CD4-positive, CD25-positive, alpha-beta regulatory T cell (primary cell): ENCODE data around the gene NDUFAF3. TPM values are rescaled to one million over a fixed set of nuclear protein-coding genes. Genes with fewer than 3 reads are reported as not detected.
"Not testable (repeated sequence)": the region's sequence is repeated elsewhere in the genome, so short reads cannot be mapped to it uniquely, and the experiment has no call there.

Source experiments
- ATAC-seq, 2 donors: fragments of 150-1000 bp; cut with Tn5 transposase; one replicate each; pipeline ENCODE4 v1.10.0; 2021; ENCODE audit warnings: low read depth in 2 of 2, moderate number of reproducible peaks in 2 of 2, moderate library complexity in 1 of 2
- DNase-seq, 3 donors: peaks; one replicate each; pipeline versions ENCODE4 v3.0.0 to v3.0.0-alpha.2; 2012 to 2022; ENCODE audit warnings: mixed read lengths in 1 of 3
- H3K27ac ChIP-seq: one replicate; pipeline ENCODE4 v1.7.0; 2013; ENCODE audit warnings: mild to moderate bottlenecking, low read length; ENCODE audit not compliant: insufficient read depth, poor library complexity, severe bottlenecking
- H3K27me3 ChIP-seq: one replicate; pipeline ENCODE4 v1.7.0; 2013; ENCODE audit warnings: low read length; ENCODE audit not compliant: control insufficient read depth, insufficient read depth
- H3K36me3 ChIP-seq: one replicate; pipeline ENCODE4 v1.7.0; 2013; ENCODE audit warnings: mild to moderate bottlenecking, low read length, moderate library complexity; ENCODE audit not compliant: control insufficient read depth, insufficient read depth
- H3K4me1 ChIP-seq: 2 replicates; pipeline ENCODE4 v1.7.0; 2013; ENCODE audit warnings: mild to moderate bottlenecking, low read length; ENCODE audit not compliant: insufficient read depth, control insufficient read depth, poor library complexity, severe bottlenecking
- H3K4me3 ChIP-seq: one replicate; pipeline ENCODE4 v1.7.0; 2013; ENCODE audit warnings: low read depth, mild to moderate bottlenecking, low read length, moderate library complexity
- H3K9me3 ChIP-seq, 2 experiments: 1 replicate in 1 of 2; 2 replicates in 1 of 2; pipeline ENCODE4 v1.7.0; 2013; ENCODE audit warnings: low read length in 2 of 2, mild to moderate bottlenecking in 1 of 2, moderate library complexity in 1 of 2; ENCODE audit not compliant: control insufficient read depth in 2 of 2
- H3K27ac Mint-ChIP-seq, 3 donors: one replicate each; pipeline ENCODE4 v1.8.0; 2020 to 2022; ENCODE audit warnings: mild to moderate bottlenecking in 3 of 3, mixed read lengths in 3 of 3, moderate library complexity in 2 of 3
- H3K27me3 Mint-ChIP-seq: one replicate; pipeline ENCODE4 v1.8.0; 2022; ENCODE audit warnings: mild to moderate bottlenecking, mixed read lengths
- H3K36me3 Mint-ChIP-seq: one replicate; pipeline ENCODE4 v1.8.0; 2020; ENCODE audit warnings: mixed read lengths
- H3K4me1 Mint-ChIP-seq, 4 donors: one replicate each; pipeline ENCODE4 v1.8.0; 2020 to 2022; ENCODE audit warnings: mixed read lengths in 4 of 4, mild to moderate bottlenecking in 1 of 4
- H3K4me3 Mint-ChIP-seq, 4 donors: one replicate each; pipeline ENCODE4 v1.8.0; 2020 to 2022; ENCODE audit warnings: mild to moderate bottlenecking in 4 of 4, mixed read lengths in 4 of 4, moderate library complexity in 3 of 4
- H3K9me3 Mint-ChIP-seq, 7 donors: one replicate each; pipeline ENCODE4 v1.8.0; 2020 to 2022; ENCODE audit warnings: mixed read lengths in 7 of 7, mild to moderate bottlenecking in 3 of 7, moderate library complexity in 2 of 7
- polyA plus RNA-seq, 4 donors: library from polyadenylated mRNA; unstranded; fragments of 300-500 nt; fragmentation: Illumina TruSeq; gene quantifications; one replicate each; pipeline ENCODE4 v1.2.3, GENCODE V29; 2021
- total RNA-seq: library from RNA; stranded (reverse); gene quantifications from one replicate; pipeline ENCODE4 v1.2.3, GENCODE V29; 2022

Gene NDUFAF3
- total and polyA plus RNA-seq, 5 donors from 2014 or later, result 57.8 to 179 (median 161) TPM

GRCh38 chr3:49008627-49009026 lies 13.3 kb upstream of the NDUFAF3 start:
- Histone ChIP-seq H3K4me3 (peak overlapping the region; percentile 66), H3K36me3 (peaks cover 22% of the 10 kb centered on the region)

GRCh38 chr3:49009396-49009795 lies 12.5 kb upstream of the NDUFAF3 start:
- H3K27me3 ChIP-seq, result no peaks in the 10 kb centered on the region
- Mint-ChIP-seq H3K27me3 (no peaks in the 10 kb centered on the region), H3K36me3 (peaks cover 4% of the 10 kb centered on the region), H3K27ac (no peak overlapping the region), H3K4me1 (peaks cover 0 to 37% (median 29%) of the 10 kb centered on the region in 4 donors), H3K4me3 (peak overlapping the region; percentile 44 to 94 (median 79)), H3K9me3 (no peaks in the 10 kb centered on the region)
- no peaks in the 10 kb centered on the region for H3K9me3 ChIP-seq
- no peak overlapping the region for H3K4me3 ChIP-seq
- H3K4me1 ChIP-seq, result peaks cover 19% of the 10 kb centered on the region
- ATAC-seq, result no peak
- no peak for DNase-seq
- peaks cover 29% of the 10 kb centered on the region for H3K36me3 ChIP-seq
- peak overlapping the region; percentile 25 for H3K27ac ChIP-seq

More at GRCh38 chr3:49008627-49009026, 13.3 kb upstream of the NDUFAF3 start:
- H3K27me3 Mint-ChIP-seq, H3K27me3 ChIP-seq, ATAC-seq, H3K36me3 Mint-ChIP-seq, DNase-seq, H3K9me3 Mint-ChIP-seq, H3K9me3 ChIP-seq: not testable (repeated sequence)
- peak overlapping the region; percentile 93 for H3K27ac ChIP-seq
- peaks cover 19% of the 10 kb centered on the region for H3K4me1 ChIP-seq
- Mint-ChIP-seq H3K27ac (peak overlapping the region in 2 of 3 donors; percentile 99 to 100), H3K4me3 (peak overlapping the region; percentile 90 to 99 (median 96)), H3K4me1 (peaks cover 0 to 32% (median 26%) of the 10 kb centered on the region in 4 donors)

GRCh38 chr3:49012441-49013017 lies 9.4 kb upstream of the NDUFAF3 start:
- no peaks in the 10 kb centered on the region for H3K9me3 ChIP-seq
- H3K36me3 ChIP-seq, result peaks cover 47% of the 10 kb centered on the region
- Mint-ChIP-seq H3K27ac (no peak overlapping the region), H3K9me3 (no peaks in the 10 kb centered on the region), H3K4me3 (peak overlapping the region in 1 of 4 donors; percentile 51), H3K36me3 (peaks cover 15% of the 10 kb centered on the region), H3K27me3 (no peaks in the 10 kb centered on the region), H3K4me1 (peaks cover 0 to 44% (median 25%) of the 10 kb centered on the region in 4 donors)
- no peak overlapping the region for H3K27ac ChIP-seq
- H3K4me3 ChIP-seq, result no peak overlapping the region
- DNase-seq, result no peak
- no peak for ATAC-seq
- no peaks in the 10 kb centered on the region for H3K27me3 ChIP-seq
- peaks cover 14% of the 10 kb centered on the region for H3K4me1 ChIP-seq

- ATAC-seq, result no peak
- peaks cover 47% of the 10 kb centered on the region for H3K36me3 ChIP-seq
These were observed 8.7 kb upstream of the NDUFAF3 start for GRCh38 chr3:49013113-49013737.

GRCh38 chr3:49013738-49014660 lies 7.9 kb upstream of the NDUFAF3 start:
- Mint-ChIP-seq H3K4me1 (peaks cover 5 to 38% (median 19%) of the 10 kb centered on the region in 4 donors), H3K4me3 (peak overlapping the region in 3 of 4 donors; percentile 11 to 51 (median 47)), H3K27me3 (no peaks in the 10 kb centered on the region), H3K9me3 (no peaks in the 10 kb centered on the region), H3K36me3 (peaks cover 15% of the 10 kb centered on the region), H3K27ac (peak overlapping the region in 1 of 3 donors; percentile 36)
- DNase-seq (peak in 2 of 3 donors; percentile 29 to 68), ATAC-seq (peak; percentile 32 to 60)
- Histone ChIP-seq H3K36me3 (peaks cover 47% of the 10 kb centered on the region), H3K9me3 (no peaks in the 10 kb centered on the region), H3K4me1 (peaks cover 12% of the 10 kb centered on the region), H3K27ac (no peak overlapping the region), H3K27me3 (no peaks in the 10 kb centered on the region), H3K4me3 (no peak overlapping the region)

More at GRCh38 chr3:49013113-49013737, 8.7 kb upstream of the NDUFAF3 start:
- H3K27me3 Mint-ChIP-seq, result no peaks in the 10 kb centered on the region
- Histone ChIP-seq H3K27me3 (no peaks in the 10 kb centered on the region), H3K4me1 (peaks cover 12% of the 10 kb centered on the region), H3K9me3 (no peaks in the 10 kb centered on the region), H3K27ac (no peak overlapping the region), H3K4me3 (no peak overlapping the region)
- H3K27ac Mint-ChIP-seq, result no peak overlapping the region
- peaks cover 0 to 41% (median 23%) of the 10 kb centered on the region in 4 donors for H3K4me1 Mint-ChIP-seq
- peak overlapping the region in 1 of 4 donors; percentile 49 for H3K4me3 Mint-ChIP-seq
- DNase-seq, result no peak
- H3K9me3 Mint-ChIP-seq, result no peaks in the 10 kb centered on the region
- H3K36me3 Mint-ChIP-seq, result peaks cover 15% of the 10 kb centered on the region

GRCh38 chr3:49015072-49015471 lies 6.8 kb upstream of the NDUFAF3 start:
- H3K4me3 Mint-ChIP-seq, result peak overlapping the region in 2 of 4 donors; percentile 72 to 88
- peak overlapping the region in 1 of 3 donors; percentile 48 for H3K27ac Mint-ChIP-seq
- H3K4me1 Mint-ChIP-seq, result peaks cover 5 to 42% (median 17%) of the 10 kb centered on the region in 4 donors
- Histone ChIP-seq H3K4me1 (peaks cover 23% of the 10 kb centered on the region), H3K9me3 (no peaks in the 10 kb centered on the region), H3K4me3 (no peak overlapping the region), H3K27ac (no peak overlapping the region), H3K36me3 (peaks cover 47% of the 10 kb centered on the region), H3K27me3 (no peaks in the 10 kb centered on the region)
- ATAC-seq (no peak), DNase-seq (no peak)
- no peaks in the 10 kb centered on the region for H3K27me3 Mint-ChIP-seq
- H3K36me3 Mint-ChIP-seq, result peaks cover 15% of the 10 kb centered on the region
- H3K9me3 Mint-ChIP-seq, result no peaks in the 10 kb centered on the region

GRCh38 chr3:49015765-49016164 lies 6.2 kb upstream of the NDUFAF3 start:
- H3K27ac ChIP-seq, result no peak overlapping the region
- Mint-ChIP-seq H3K27ac (peak overlapping the region in 2 of 3 donors; percentile 43 to 46), H3K27me3 (no peaks in the 10 kb centered on the region), H3K4me1 (peaks cover 5 to 46% (median 20%) of the 10 kb centered on the region in 4 donors), H3K36me3 (peaks cover 15% of the 10 kb centered on the region), H3K4me3 (peak overlapping the region in 3 of 4 donors; percentile 50 to 88 (median 68)), H3K9me3 (no peaks in the 10 kb centered on the region)
- H3K27me3 ChIP-seq, result no peaks in the 10 kb centered on the region
- no peaks in the 10 kb centered on the region for H3K9me3 ChIP-seq
- H3K4me3 ChIP-seq, result no peak overlapping the region
- H3K36me3 ChIP-seq, result peaks cover 47% of the 10 kb centered on the region
- DNase-seq, result no peak
- peaks cover 30% of the 10 kb centered on the region for H3K4me1 ChIP-seq
- ATAC-seq, result no peak
